ENCODE results near the gene KIF18B. TPM values are rescaled to one million over a fixed set of nuclear protein-coding genes. Genes with fewer than 3 reads are reported as not detected.

The KIF18B gene
- total and polyA plus RNA-seq, 2 of the 13 experiments (the other 11 are each of a cell fraction or from before 2014, with no cell fraction given) = 15.2 to 15.3 TPM

- TF ChIP-seq ZNF362 (CRISPR knock-in tag; IDR thresholded peaks at IDR 0.05; ENCODE audit: borderline replicate concordance) = no peak
- TF ChIP-seq BCL6 (CRISPR knock-in tag; IDR thresholded peaks at IDR 0.05) = no peak
- TF ChIP-seq MBD4 (IDR thresholded peaks at IDR 0.05; ENCODE audit: borderline replicate concordance, low read length) = no peak
- TF ChIP-seq ZBTB33 (CRISPR knock-in tag; IDR thresholded peaks at IDR 0.05) = peak; percentile 44; the same call in 1 of the 2 replicates
- TF ChIP-seq ZBTB25 (CRISPR knock-in tag; IDR thresholded peaks at IDR 0.05) = no peak
- no peak for TF ChIP-seq MNT (IDR thresholded peaks at IDR 0.05)
- no peak for TF ChIP-seq SRF (IDR thresholded peaks at IDR 0.05; ENCODE audit: low read depth, low read length)
- no peak for TF ChIP-seq ZNF607 (CRISPR knock-in tag; IDR thresholded peaks at IDR 0.05; ENCODE audit: borderline replicate concordance)
- TF ChIP-seq PAXIP1 (CRISPR knock-in tag; conservative IDR thresholded peaks at IDR 0.05) = no peak
- no peak for TF ChIP-seq IRF1 (CRISPR knock-in tag; IDR thresholded peaks at IDR 0.05; ENCODE audit: low read depth)
- TF ChIP-seq ZNF737 (CRISPR knock-in tag; IDR thresholded peaks at IDR 0.05; ENCODE audit: borderline replicate concordance) = no peak
- no peak for TF ChIP-seq ZNF562 (CRISPR knock-in tag; IDR thresholded peaks at IDR 0.05; ENCODE audit: borderline replicate concordance)
- TF ChIP-seq SP5 (CRISPR knock-in tag; IDR thresholded peaks at IDR 0.05; ENCODE audit: borderline replicate concordance, low read depth) = no peak; the same call in 1 of the 2 replicates
- no peak for TF ChIP-seq PAX8 (CRISPR knock-in tag; IDR thresholded peaks at IDR 0.05; ENCODE audit: borderline replicate concordance)
- no peak for TF ChIP-seq KLF11 (CRISPR knock-in tag; IDR thresholded peaks at IDR 0.05)
- no peak for TF ChIP-seq KLF15 (CRISPR knock-in tag; IDR thresholded peaks at IDR 0.05; ENCODE audit: borderline replicate concordance)
- TF ChIP-seq NR2F6 (IDR thresholded peaks at IDR 0.05) = no peak
- TF ChIP-seq NR2F6 (CRISPR knock-in tag; IDR thresholded peaks at IDR 0.05) = peak; percentile 18; the same call in 1 of the 2 replicates
- no peak for TF ChIP-seq FLYWCH1 (CRISPR knock-in tag; IDR thresholded peaks at IDR 0.05)
- peak; percentile 30; the same call in 1 of the 2 replicates for TF ChIP-seq ETV5 (CRISPR knock-in tag; IDR thresholded peaks at IDR 0.05; ENCODE audit: borderline replicate concordance)
These were observed 27.5 kb downstream of the KIF18B start (continued) for GRCh38 chr17:44919885-44920564.
